GM18526 (cell line): ENCODE results near the gene CLIC4.

Experiments used
- POLR2A ChIP-seq: IDR thresholded peaks from 3 replicates; pipeline ENCODE4 v1.6.1; 2011; ENCODE audit not compliant: insufficient read length; ENCODE audit errors: extremely low read depth

Gene CLIC4

GRCh38 chr1:24764439-24764838, 19.2 kb downstream of the CLIC4 start:
- no peak for TF ChIP-seq POLR2A

GRCh38 chr1:24764848-24765247, 19.6 kb downstream of the CLIC4 start:
- TF ChIP-seq POLR2A: no peak

- no peak for TF ChIP-seq POLR2A
These were observed 20.2 kb downstream of the CLIC4 start for GRCh38 chr1:24765308-24765988.

GRCh38 chr1:24767351-24767750, 22.1 kb downstream of the CLIC4 start:
- TF ChIP-seq POLR2A: no peak

- no peak for TF ChIP-seq POLR2A
These were observed 23.8 kb downstream of the CLIC4 start for GRCh38 chr1:24768873-24769605.

- TF ChIP-seq POLR2A: no peak
These were observed 24.7 kb downstream of the CLIC4 start for GRCh38 chr1:24769656-24770651.

GRCh38 chr1:24770881-24771280, 25.6 kb downstream of the CLIC4 start:
- TF ChIP-seq POLR2A: no peak

- TF ChIP-seq POLR2A: no peak
These were observed 26.3 kb downstream of the CLIC4 start for GRCh38 chr1:24771574-24771973.

GRCh38 chr1:24773618-24774017, 28.4 kb downstream of the CLIC4 start:
- TF ChIP-seq POLR2A: no peak

- TF ChIP-seq POLR2A: no peak
These were observed 30.1 kb downstream of the CLIC4 start for GRCh38 chr1:24775348-24775747.

GRCh38 chr1:24775916-24776315, 30.7 kb downstream of the CLIC4 start:
- no peak for TF ChIP-seq POLR2A

GRCh38 chr1:24776821-24777220, 31.6 kb downstream of the CLIC4 start:
- no peak for TF ChIP-seq POLR2A

GRCh38 chr1:24778141-24778540, 32.9 kb downstream of the CLIC4 start:
- TF ChIP-seq POLR2A: no peak

GRCh38 chr1:24779689-24780464, 34.6 kb downstream of the CLIC4 start:
- TF ChIP-seq POLR2A: no peak

- no peak for TF ChIP-seq POLR2A
These were observed 37.4 kb downstream of the CLIC4 start for GRCh38 chr1:24782689-24783088.
